Measurements from ENCODE around the gene BAG5.
"Not testable (repeated sequence)": the region's sequence is repeated elsewhere in the genome, so short reads cannot be mapped to it uniquely, and the experiment has no call there.

The BAG5 gene, protein sequence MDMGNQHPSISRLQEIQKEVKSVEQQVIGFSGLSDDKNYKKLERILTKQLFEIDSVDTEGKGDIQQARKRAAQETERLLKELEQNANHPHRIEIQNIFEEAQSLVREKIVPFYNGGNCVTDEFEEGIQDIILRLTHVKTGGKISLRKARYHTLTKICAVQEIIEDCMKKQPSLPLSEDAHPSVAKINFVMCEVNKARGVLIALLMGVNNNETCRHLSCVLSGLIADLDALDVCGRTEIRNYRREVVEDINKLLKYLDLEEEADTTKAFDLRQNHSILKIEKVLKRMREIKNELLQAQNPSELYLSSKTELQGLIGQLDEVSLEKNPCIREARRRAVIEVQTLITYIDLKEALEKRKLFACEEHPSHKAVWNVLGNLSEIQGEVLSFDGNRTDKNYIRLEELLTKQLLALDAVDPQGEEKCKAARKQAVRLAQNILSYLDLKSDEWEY

GRCh38 chr14:103562429-103563225, at the start of gene BAG5, which contains the start of gene COA8:
Gene BAG5, minus strand, starts transcription at chr14:103562657. Its CDS starts 1,493 bp downstream, at chr14:103561164.
Gene COA8, plus strand, starts transcription at chr14:103562960. Its CDS starts 42 bp downstream, at chr14:103563002.
- peak; percentile 65 for DNase-seq

- no peak for DNase-seq
These were observed 48.8 kb upstream of the BAG5 start for GRCh38 chr14:103611215-103611614.

DNA sequence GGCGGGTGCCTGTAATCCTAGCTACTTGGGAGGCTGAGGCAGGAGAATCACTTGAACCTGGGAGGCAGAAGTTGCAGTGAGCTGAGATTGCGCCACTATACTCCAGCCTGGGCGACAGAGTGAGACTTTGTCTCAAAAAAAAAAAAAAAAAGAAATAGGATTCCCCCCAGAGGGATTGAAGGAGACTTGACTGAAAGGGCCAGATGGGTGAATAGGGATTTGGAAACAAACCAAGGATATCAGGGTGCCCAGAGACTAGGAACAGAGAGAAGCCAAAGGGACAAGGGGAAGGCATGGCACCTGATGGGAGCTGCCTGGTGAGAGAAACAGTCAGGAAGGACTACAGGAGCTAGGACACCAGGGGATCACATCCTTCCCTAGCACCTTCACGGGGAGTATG, 46.6 kb upstream of the BAG5 start:
- not testable (repeated sequence) for DNase-seq

GRCh38 chr14:103607822-103608221, 45.4 kb upstream of the BAG5 start:
- DNase-seq, result no peak

DNA sequence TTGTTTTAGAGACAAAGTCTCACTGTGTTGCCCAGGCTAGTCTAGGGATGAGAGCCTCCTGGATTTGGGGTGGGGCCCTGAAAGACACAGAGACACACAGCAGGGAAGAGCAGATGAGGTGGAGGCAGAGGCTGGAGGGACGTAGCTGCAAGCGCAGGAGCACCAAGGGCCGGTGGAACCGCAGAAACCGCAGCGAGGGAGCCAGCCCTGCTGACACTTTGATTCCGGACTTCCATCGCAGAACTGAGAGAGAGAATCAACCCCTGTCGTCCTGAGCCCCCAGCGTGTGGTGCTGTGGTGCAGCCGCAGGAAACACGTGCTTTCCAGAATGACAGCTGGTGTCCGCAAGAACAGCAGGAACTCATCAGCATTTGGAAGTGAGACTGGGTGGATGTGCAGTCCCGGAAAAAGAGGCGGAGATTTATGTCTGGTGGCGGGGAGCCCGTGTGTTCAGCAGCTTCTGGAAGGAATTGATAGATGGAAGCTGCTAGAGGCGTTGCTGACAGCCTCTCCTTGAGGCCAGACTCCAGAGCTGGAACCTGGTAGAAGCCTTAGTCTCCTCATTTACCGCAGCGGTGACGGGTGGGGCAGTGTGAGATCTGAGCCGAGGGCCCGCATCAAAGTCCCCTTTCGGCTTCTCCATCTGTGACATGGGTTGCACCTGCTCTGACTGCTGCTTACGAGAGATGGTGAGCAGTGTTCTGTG, 44.7 kb upstream of the BAG5 start:
- DNase-seq, result peak; percentile 50

GRCh38 chr14:103604620-103605019, 42.2 kb upstream of the BAG5 start:
- no peak for DNase-seq

- DNase-seq, result no peak
These were observed 38.0 kb upstream of the BAG5 start for GRCh38 chr14:103600503-103600902.

DNA sequence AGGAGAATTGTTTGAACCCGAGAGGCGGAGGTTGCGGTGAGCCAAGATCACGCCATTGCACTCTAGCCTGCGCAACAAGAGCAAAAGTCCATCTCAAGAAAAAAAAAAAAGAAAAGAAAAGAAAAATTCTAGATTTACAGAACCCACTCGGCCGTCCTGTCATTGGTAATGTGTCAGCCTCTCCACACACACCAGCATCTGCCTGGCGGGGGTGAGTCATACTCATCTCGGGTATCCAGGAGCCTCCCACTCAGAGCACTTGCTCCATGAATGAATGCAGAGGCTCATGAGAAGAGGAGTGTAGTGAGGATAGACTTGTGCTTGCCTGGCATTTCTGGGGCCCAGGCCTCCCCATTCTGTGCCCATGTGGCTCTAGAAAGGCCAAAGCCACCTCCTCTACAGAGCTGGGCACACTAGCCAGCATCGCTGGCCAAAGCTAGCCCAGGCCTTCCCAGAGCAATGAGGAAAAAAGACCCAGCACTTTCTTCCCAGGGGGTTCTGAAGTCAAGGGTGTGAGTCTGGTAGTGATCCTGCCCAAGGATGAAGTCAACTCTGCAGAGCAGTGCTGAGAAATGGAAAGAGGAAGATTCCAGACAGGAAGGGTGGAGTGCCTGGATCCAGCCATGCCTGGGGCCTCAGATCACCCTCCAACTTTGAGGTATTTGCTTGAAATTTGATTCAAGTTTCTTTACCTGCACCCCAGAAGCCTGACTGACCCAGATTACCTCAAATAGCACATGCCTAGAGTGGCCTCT, 35.3 kb upstream of the BAG5 start:
- DNase-seq, result no peak

- no peak for DNase-seq
These were observed 31.8 kb upstream of the BAG5 start for GRCh38 chr14:103594265-103594664.

DNA sequence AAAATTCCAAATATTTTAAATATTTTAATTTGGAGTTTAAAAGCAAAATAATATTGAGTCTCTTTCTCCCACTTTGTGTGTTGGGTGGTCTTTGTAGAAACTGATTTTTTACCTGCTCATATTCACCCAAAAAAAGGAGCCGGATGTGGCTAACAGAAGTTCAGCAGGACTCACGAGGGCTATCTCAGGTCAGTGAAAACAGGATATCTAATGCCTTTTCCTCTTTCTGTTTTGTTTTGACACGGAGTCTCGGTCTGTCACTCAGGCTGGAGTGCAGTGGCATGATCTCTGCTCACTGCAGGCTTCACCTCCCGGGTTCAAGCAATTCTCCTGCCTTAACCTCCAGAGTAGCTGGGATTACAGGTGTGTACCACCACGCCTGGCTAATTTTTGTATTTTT, 31.1 kb upstream of the BAG5 start:
- no peak for DNase-seq

DNA sequence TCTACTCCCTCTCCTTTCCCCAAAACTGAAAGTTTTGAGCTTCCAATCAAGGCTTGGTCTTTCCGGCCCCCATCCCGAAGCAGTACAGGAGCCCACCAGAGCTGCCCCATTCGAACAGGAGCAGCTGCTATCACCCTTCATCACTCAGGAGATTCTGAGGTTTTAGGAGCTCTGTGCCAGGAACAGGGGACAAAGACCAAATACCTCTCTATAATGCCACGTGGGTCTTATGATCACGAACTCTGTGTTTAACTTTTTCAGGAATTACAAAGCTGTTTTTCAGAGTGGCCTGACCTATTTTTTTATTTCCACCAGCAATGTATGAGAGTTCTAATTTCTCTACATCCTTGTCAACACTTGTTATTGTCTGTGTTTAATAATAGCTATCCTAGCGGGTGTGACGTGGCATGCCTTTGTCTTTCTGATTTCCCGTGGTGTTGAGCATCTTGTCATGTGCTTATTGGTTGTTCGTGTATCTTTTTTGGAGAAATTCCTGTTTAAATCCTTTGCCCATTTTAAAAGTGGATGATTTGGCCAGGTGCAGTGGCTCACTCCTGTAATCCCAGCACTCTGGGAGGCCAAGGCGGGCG, 22.0 kb upstream of the BAG5 start:
- DNase-seq, result no peak

- DNase-seq, result no peak
These were observed 19.7 kb upstream of the BAG5 start for GRCh38 chr14:103581954-103582703.

DNA sequence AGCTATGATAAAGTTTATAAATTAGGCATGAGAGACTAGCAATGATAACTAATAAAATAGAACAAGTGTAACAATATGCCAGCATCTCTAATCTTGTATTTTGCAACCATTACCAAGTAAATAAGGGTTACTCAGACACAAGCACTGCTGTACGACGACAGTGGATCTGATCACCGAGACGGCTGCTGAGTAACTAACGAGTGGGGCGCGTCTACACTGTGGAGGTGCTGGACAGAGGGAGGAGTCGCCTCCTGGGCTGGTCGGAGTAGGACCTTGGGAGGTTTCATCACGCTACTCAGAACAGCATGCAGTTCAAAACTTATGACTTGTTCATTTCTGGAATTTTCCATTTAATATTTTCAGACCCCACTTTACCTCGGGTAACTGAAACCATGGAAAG, 18.7 kb upstream of the BAG5 start:
- DNase-seq, result no peak

DNA sequence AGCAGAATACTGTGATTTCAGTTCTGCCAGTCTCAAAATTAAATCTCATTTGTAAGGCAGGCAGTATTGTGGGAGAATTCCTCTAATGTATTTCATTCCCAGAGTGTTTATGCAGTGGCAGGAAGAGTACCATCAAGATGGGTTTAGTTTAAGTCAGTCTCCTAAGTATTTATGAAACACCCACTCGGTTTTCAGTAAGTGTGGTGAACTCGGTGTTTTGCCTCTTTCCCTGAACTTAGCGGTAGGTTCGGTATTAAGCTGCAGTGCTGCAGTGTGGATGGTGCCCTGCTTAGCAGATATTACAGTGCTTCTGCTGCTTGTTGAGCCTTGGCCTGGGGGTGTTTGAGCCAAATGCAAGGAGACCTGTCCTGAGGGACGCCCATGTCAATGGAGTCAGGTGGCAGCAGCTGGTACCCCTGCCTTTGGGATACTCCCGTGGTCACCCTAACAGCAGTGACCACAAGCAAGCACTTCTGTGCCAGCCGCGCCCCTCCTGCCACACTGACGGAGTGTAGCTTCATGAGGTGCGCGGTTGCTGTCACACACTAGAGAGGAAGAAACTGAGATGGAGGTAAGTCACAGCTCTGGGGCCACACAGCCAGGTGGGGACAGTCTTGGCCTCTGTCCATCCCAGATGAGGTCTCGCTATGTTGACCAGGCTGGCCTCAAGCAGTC, 16.1 kb upstream of the BAG5 start:
- no peak for DNase-seq

DNA sequence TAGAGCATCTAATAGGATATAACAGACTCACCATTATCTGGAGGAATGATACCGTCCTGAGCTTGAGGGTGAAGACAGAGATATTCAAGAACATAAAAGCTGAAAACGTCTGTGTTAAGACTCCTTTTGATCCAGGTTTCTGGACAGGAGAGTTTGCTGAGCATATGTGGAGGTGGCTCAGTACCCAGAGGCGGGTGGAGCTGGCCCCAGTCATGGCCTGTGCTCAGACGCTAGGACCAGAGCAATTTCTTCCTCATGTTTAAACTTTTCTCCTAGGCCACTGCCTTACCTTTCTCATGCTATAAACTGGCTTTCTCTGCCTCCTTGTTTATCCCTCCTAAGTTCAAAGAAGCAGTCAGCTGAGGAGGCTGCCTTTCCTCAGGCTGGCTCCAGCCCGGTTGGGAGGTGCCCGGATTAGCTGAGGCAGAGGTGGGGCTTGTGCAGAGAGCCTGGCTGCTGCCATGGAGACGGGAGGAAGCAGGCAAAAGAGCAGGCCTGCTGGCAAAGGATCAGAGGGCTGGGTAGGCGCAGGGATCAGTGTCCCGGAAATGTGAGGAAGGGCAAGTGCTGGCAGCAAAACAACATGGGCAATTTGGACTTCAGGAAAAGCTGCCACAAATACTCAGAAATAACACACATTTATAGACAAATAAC, 14.0 kb upstream of the BAG5 start:
- DNase-seq, result no peak

- no peak for DNase-seq
These were observed 12.3 kb upstream of the BAG5 start for GRCh38 chr14:103574707-103575285.

- no peak for DNase-seq
These were observed 11.6 kb upstream of the BAG5 start for GRCh38 chr14:103574104-103574503.

DNA sequence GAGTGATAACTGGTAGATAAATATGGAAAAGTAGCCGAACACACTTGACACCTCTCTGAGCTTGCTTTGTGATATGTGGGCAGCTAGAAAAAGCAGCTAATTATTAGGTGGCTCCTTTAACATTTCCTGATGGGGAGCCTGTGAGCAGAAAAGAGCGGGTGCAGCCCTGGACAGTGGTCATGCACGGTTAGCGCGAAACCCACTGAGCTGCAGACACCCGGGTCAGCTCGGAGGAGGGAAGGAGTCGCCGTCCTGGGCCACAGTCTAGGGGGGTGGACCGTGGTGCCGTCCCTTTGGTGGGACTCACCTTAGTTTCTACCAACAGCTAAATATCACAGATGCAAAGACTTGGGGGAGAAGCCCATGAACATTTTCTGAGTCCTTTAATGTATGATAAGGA, 7.0 kb upstream of the BAG5 start:
- DNase-seq, result no peak

DNA sequence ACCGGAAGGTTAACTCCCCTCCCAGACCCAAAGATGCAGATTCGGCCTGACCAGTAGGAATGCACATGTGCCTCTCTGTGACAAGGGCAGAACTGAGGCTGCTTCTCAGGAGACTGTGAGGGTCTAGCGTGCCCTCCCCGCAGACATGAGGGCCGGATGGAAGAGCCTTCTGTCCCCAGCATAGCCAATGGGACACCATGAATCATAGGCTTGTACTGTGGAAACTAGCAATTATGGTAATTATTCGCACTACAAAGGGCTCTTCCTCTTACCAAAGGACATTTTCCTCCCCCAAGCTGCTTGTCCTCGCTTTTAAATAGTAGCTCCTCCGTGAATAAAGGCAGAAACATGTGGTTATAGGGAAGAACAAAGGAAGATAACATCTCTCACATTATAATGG, 6.5 kb upstream of the BAG5 start:
- DNase-seq, result no peak
